ENCODE measurements around the gene IL18R1. TPM values are rescaled to one million over a fixed set of nuclear protein-coding genes. Genes with fewer than 3 reads are reported as not detected.

IL18R1 gene
- total RNA-seq, 1 donor from 2014 or later, result not detected

GRCh38 chr2:102376052-102376591 lies 20.5 kb downstream of the IL18R1 start:
- H3K27ac Mint-ChIP-seq (ENCODE audit: unreplicated experiment), result no peak overlapping the region
- DNase-seq, result no peak
- no peaks in the 10 kb centered on the region for H3K27me3 Mint-ChIP-seq (ENCODE audit: unreplicated experiment)
- TF ChIP-seq CTCF (IDR thresholded peaks at IDR 0.05; ENCODE audit: partially characterized antibody, unreplicated experiment), result no peak
- no peaks in the 10 kb centered on the region for H3K36me3 Mint-ChIP-seq (ENCODE audit: unreplicated experiment)
- H3K4me1 Mint-ChIP-seq (ENCODE audit: low read depth, unreplicated experiment), result no peaks in the 10 kb centered on the region
- peaks cover 3% of the 10 kb centered on the region for H3K9me3 Mint-ChIP-seq (ENCODE audit: unreplicated experiment)
- no peak overlapping the region for H3K4me3 Mint-ChIP-seq (ENCODE audit: unreplicated experiment)

GRCh38 chr2:102383722-102384121 lies 28.1 kb downstream of the IL18R1 start:
- Mint-ChIP-seq H3K36me3 (ENCODE audit: unreplicated experiment) (no peaks in the 10 kb centered on the region), H3K27me3 (ENCODE audit: unreplicated experiment) (no peaks in the 10 kb centered on the region), H3K9me3 (ENCODE audit: unreplicated experiment) (no peaks in the 10 kb centered on the region), H3K27ac (ENCODE audit: unreplicated experiment) (no peak overlapping the region), H3K4me3 (ENCODE audit: unreplicated experiment) (no peak overlapping the region), H3K4me1 (ENCODE audit: low read depth, unreplicated experiment) (no peaks in the 10 kb centered on the region)
- no peak for DNase-seq
- no peak for TF ChIP-seq CTCF (IDR thresholded peaks at IDR 0.05; ENCODE audit: partially characterized antibody, unreplicated experiment)

DNA sequence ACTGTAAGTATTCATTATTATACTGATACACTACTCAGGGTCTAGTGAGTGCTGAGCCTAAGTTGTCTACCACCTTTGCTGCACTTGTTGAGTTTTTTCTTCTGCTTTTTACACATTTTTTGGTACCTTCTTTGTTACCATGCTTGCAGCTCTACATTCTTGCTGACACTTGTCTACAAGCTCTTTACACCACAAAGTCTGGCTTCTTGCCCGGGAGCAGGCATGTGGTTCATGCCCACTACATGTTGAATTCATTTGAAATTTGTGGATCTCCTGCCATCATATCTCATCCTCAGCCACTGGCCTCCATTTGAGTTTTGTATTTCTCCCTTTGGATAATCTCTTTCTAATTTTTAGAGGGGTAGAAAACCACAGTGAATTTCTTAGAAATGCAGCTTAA lies 29.9 kb downstream of the IL18R1 start:
- H3K4me3 Mint-ChIP-seq (ENCODE audit: unreplicated experiment), result no peak overlapping the region
- no peak for TF ChIP-seq CTCF (IDR thresholded peaks at IDR 0.05; ENCODE audit: partially characterized antibody, unreplicated experiment)
- no peak overlapping the region for H3K27ac Mint-ChIP-seq (ENCODE audit: unreplicated experiment)
- H3K4me1 Mint-ChIP-seq (ENCODE audit: low read depth, unreplicated experiment), result no peaks in the 10 kb centered on the region
- no peaks in the 10 kb centered on the region for H3K27me3 Mint-ChIP-seq (ENCODE audit: unreplicated experiment)
- no peaks in the 10 kb centered on the region for H3K9me3 Mint-ChIP-seq (ENCODE audit: unreplicated experiment)
- no peaks in the 10 kb centered on the region for H3K36me3 Mint-ChIP-seq (ENCODE audit: unreplicated experiment)
- DNase-seq, result no peak

DNA sequence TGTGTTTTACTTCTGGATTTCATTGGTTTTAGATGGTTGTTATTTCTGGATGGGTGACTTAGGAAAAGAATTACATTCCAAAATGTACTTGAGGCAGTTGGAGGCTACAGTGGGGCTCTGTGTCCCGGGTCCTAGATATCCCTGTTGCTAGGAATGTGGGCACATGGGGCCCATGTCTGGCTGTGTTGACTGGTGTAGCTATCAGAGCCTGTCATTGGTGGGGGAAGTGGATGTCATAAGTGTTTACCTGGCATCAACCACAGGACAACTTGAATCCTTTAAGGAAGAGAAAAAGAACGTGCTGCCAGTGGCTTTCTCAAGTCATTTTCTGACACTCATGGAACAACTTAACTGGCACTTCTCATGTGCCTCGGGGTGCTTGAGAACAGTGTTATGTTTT lies 30.4 kb downstream of the IL18R1 start:
- no peaks in the 10 kb centered on the region for H3K9me3 Mint-ChIP-seq (ENCODE audit: unreplicated experiment)
- no peaks in the 10 kb centered on the region for H3K36me3 Mint-ChIP-seq (ENCODE audit: unreplicated experiment)
- no peak for TF ChIP-seq CTCF (IDR thresholded peaks at IDR 0.05; ENCODE audit: partially characterized antibody, unreplicated experiment)

DNA sequence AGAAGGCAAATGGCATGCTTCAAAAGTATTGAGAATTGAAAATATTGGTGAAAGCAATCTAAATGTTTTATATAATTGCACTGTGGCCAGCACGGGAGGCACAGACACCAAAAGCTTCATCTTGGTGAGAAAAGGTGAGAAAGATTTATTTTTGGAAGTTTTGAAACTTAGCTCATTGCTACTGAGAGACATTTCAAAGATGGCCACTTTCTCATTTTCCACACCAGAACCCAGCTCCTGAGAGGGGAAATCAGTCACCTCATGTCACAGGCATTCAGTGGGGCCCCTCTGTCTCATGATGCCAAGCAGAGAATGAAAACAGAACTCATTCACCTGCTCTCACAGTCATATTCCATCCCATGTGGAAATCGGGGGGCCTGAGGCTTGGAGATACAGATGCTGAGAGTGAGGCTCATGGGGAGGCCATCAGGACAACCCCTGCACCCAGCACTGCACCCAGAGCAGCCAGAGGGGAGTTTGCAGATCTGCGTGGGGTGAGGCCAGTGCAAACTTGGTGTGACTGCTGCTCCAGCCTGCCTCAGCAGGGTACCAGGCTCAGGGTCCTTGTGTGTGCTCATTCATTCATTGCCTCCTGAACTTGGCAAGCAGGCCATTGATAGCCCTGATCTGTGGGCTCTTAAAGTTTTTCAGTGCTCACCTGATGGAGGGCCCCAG lies 31.4 kb downstream of the IL18R1 start:
- no peak for DNase-seq
- H3K36me3 Mint-ChIP-seq (ENCODE audit: unreplicated experiment), result no peaks in the 10 kb centered on the region
- TF ChIP-seq CTCF (IDR thresholded peaks at IDR 0.05; ENCODE audit: partially characterized antibody, unreplicated experiment), result no peak
- no peak overlapping the region for H3K27ac Mint-ChIP-seq (ENCODE audit: unreplicated experiment)
- H3K9me3 Mint-ChIP-seq (ENCODE audit: unreplicated experiment), result no peaks in the 10 kb centered on the region
- no peak overlapping the region for H3K4me3 Mint-ChIP-seq (ENCODE audit: unreplicated experiment)
- H3K4me1 Mint-ChIP-seq (ENCODE audit: low read depth, unreplicated experiment), result no peaks in the 10 kb centered on the region
- no peaks in the 10 kb centered on the region for H3K27me3 Mint-ChIP-seq (ENCODE audit: unreplicated experiment)

More for the DNA sequence above, 30.4 kb downstream of the IL18R1 start:
- H3K27me3 Mint-ChIP-seq (ENCODE audit: unreplicated experiment), result no peaks in the 10 kb centered on the region
- H3K4me1 Mint-ChIP-seq (ENCODE audit: low read depth, unreplicated experiment), result no peaks in the 10 kb centered on the region
- no peak overlapping the region for H3K4me3 Mint-ChIP-seq (ENCODE audit: unreplicated experiment)
- H3K27ac Mint-ChIP-seq (ENCODE audit: unreplicated experiment), result no peak overlapping the region
- no peak for DNase-seq
